Cortex of kidney (tissue), 1 donor: ENCODE measurements around the gene TPP1.

Source experiments
- DNase-seq: peaks from one replicate; lab custom pipeline; 2025; lab: John Stamatoyannopoulos, UW

TPP1 gene

GRCh38 chr11:6627762-6628241, 8.6 kb upstream of the TPP1 start:
- no peak for DNase-seq

DNA sequence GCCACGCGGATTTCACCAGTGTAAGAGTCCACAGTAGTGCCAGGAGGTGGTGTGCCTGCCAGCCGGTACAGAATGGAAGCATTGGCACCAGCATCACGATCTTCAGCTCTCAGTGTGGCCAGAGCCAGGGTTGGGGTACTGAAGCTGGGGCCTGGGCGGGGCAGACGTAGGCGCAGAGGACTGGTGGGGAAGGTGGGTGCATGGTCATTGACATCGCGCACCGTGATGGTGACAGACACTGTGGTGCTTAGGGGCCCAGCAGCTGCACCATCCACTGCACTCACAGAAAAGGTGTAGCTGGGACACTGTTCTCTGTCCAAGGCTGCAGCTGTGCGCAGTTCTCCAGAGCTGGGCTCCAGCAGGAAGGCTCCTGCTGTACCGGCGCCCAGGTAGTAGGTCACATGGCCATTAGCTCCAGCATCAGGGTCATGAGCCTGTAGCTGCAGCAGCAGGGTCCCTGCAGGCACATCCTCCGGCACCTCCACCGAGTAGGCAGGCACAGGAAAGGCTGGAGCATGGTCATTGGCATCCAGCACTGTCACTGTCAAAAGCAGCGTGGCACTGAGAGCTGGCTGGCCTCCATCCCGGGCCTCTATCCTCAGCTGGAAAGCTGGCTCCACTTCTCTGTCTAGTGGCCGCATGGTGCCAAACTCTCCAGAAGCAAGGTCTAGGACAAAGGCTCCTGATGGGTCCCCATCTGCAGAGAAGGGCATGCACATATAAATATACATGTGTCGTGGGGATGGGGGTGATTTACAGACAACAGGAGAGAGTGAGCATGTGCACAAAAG, 7.9 kb upstream of the TPP1 start:
- DNase-seq = no peak

DNA sequence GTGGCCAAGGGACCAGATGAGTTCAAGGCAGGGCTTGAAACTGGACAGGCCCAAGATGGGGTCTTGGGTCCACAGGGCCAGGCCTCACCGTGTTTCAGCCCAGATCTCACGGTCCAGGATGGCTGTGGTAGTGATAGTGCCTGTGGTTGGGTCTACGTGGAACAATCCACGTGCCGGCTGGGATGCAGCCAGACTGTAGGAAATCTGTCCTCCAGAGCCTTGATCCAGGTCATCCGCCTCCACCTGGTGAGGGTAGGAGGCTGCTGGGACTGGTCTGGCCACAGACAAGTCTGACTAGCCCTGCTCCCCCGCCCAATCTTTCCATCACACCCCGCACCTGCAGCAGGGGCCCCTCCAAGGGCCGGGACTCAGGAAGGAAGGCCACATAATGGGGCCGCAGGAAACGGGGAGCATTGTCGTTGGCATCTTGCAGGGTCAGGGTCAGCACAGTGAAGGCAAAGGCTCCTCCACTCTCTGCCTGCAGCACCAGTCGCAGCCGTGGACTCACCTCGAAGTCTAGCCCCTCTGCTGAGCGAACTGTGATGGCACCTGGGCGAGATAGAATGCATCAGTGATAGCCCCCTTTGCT, 6.7 kb upstream of the TPP1 start:
- DNase-seq = no peak

DNA sequence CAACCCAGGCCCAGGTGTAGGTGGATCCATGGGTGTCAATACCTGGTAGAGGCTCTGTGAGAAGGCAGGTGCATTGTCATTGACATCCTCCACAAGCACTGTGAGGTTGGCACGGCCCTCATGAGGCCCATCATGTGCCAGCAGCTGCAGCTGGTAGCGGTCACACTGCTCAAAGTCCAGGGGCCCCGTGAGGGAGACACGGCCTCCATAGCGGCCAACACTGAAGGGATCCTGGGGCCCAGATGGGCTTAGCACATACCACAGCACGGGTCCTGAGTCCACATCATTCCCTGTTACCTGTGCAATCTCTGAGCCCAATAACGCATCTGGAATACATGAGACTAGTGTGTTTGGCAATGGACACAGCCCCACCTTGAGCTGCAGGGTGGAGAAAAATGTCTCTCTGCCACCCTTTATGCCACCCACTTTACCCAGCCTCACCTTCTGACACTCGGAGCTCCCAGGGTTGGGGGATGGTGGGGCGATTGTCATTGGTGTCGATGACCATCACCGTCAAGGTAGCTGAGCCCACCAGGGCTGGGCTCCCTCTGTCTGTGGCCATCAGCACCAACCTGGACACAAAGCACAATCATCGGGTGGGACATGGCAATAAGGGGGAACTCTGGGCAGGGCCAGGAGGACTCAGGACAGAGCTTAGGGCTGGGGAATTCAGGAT, 6.1 kb upstream of the TPP1 start:
- DNase-seq = no peak

GRCh38 chr11:6623391-6624363, 4.5 kb upstream of the TPP1 start:
- DNase-seq = no peak

DNA sequence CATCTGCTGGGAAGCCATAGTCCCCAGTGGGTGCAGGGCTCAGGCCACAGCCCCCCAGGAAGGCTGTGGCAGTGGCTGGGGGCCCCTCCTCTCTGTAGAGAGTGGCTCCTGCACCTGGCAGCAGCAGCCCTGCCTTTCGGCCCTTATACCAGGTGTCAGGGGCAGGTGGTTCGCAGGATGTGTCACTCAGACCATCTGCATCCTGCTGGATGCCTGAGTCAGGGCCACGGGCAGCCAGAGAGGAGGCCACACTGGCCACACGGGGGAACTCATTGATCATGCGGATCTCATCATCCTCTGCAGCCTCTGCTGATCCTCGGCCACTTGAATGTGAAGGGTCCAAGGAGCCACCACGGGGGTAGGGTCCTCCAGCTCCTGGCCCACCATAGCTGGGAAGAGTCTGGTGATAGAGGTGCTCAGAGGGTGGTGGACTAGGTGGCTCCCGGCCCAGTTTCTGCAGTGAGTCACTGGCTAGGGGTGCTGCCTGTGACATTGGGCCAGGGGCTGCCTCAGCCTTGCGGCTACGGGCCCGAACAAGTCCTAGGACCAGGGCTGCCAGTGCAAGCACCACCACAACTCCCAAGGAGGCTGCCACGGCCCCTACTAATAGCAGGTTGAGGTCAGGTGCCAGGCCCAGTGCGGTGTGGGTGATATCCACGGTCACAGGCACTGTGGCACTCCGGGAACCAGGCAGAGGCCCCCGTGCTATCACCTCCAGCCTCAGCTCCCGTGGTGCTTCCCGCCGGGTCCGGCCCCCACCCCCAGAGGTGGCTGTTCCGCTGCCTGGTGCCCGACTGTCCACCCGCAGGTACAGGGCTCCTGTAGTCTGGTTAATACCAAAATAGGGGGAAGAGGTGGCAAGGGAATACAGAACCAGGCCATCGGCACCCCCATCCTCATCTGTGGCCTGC, 3.3 kb upstream of the TPP1 start:
- no peak for DNase-seq

- DNase-seq = no peak
Observed at GRCh38 chr11:6621711-6622211, 2.5 kb upstream of the TPP1 start.

- no peak for DNase-seq
Observed at GRCh38 chr11:6620636-6621035, 1.4 kb upstream of the TPP1 start.

- DNase-seq = no peak
Observed at GRCh38 chr11:6618117-6619003, 862 bp downstream of the TPP1 start.

DNA sequence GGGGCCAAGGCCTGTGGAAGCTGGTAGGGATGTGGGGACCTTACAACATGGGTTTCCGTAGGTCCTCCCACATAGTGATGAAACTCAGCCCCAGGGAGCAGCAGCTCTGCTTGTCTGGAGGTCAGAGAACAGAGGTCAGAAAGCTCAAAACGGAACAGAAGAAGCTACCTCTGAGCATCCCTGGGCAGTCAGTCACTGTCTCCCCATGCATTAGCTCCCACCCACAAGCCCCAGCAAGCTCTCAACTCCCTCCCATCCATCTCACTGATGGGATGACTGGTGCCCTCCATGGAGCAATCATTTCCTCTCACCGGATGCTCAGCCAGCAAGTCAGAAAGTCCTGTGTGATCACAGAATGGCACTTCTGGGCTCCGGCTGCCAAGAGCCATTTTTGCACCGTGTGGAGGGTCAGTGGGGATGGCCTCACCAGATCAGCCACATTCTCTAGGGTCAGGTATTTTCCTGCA, 1.9 kb downstream of the TPP1 start:
- DNase-seq = no peak

- DNase-seq = no peak
Observed at GRCh38 chr11:6616596-6617250, 2.5 kb downstream of the TPP1 start.

- DNase-seq = no peak
Observed at GRCh38 chr11:6615882-6616585, 3.2 kb downstream of the TPP1 start.

DNA sequence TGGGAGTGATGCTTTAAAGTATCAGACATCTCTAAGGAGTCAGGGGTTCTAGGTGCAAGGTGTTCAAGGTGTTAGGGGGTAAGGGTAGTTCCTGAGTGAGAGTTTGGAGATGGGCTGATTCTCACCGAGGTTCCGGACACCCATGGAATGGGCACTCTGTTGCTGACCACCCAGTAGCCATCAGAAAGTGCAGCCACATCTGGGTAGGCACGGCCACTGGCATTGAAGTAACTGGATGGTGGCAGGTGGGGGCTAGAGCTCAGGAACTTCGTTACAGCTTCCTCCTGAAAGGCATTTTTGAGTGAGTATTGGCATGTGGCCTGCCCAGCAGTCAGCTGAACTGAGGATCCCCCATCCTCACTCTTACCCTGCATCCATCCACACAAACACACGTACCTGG, 4.2 kb downstream of the TPP1 start:
- DNase-seq = no peak

DNA sequence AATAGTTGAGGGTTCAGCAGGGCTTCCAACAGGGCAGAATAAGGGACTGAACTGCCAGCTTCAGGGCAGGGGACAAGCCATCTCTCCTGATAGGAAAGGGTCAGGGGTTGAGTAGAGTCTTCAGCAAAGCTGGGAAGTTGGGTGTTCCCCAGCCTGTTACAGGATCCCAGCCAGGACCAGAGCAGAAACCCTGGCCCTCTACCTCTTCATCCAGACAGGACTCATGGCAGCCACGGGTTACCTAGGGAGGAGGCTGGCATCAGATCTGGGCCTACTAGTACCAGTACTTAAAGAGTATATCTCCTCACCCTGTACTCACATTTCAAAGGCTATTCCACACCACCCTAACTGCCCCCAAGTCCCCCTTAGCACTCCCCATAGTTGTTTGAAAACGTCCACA, 4.8 kb downstream of the TPP1 start:
- no peak for DNase-seq

GRCh38 chr11:6613496-6613895, 5.7 kb downstream of the TPP1 start:
- no peak for DNase-seq

GRCh38 chr11:6612213-6613041, 6.8 kb downstream of the TPP1 start, which contains the start of gene TAF10:
TSS of gene TAF10 (minus strand) at chr11:6612216. CDS start at chr11:6612189, 27 bp downstream.
- DNase-seq = no peak

DNA sequence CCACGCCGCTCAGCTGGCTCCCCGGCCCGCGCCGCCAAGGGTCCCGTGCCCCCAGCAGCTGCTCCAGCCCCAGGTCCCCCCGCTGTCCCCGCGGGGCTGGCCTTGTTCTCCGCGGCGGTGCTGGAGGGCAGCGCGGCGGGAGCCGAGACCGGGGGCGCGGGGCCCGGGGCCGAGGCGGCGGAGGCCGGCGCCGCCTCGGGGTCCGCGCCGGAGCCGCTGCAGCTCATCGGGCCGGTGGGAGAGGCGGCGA, 7.3 kb downstream of the TPP1 start:
- DNase-seq = no peak
